WTC11 (cell line): ENCODE results near the gene ADAM12.

Source experiments
- CREB1 ChIP-seq: sonication (generic); formaldehyde crosslinking; IDR thresholded peaks from 2 replicates; pipeline ENCODE4 v1.8.0; 2023; ENCODE audit warnings: mild to moderate bottlenecking, missing genetic modification reagents
- FOXP4 ChIP-seq: sonication (generic); formaldehyde crosslinking; IDR thresholded peaks from 2 replicates; pipeline ENCODE4 v1.8.0; 2022; ENCODE audit warnings: mild to moderate bottlenecking, missing genetic modification reagents
- JUN ChIP-seq: sonication (generic); formaldehyde crosslinking; IDR thresholded peaks from 2 replicates; pipeline ENCODE4 v1.8.0; 2023; ENCODE audit warnings: mild to moderate bottlenecking, missing genetic modification reagents
- RORB ChIP-seq: fragments of 250-450 bp; sonication (Bioruptor Pico); IDR thresholded peaks from 2 replicates; pipeline ENCODE4 v1.9.0; 2021; ENCODE audit warnings: mild to moderate bottlenecking
- ZNF423 ChIP-seq: fragments of 250-450 bp; sonication (Bioruptor Pico); IDR thresholded peaks from 2 replicates; pipeline ENCODE4 v2.1.2; 2022; ENCODE audit warnings: mild to moderate bottlenecking, moderate library complexity
- ZNF532 ChIP-seq: fragments of 250-450 bp; sonication (Bioruptor Pico); IDR thresholded peaks from 2 replicates; pipeline ENCODE4 v1.9.0; 2021; ENCODE audit warnings: mild to moderate bottlenecking, borderline replicate concordance
- TF ChIP-seq, protein P1 (sequence below): fragments of 200-600 bp; IDR thresholded peaks from 2 replicates; pipeline ENCODE4 v1.8.0; 2022; ENCODE audit warnings: antibody characterized with exemption
- TF ChIP-seq, protein P2 (sequence below): sonication (generic); formaldehyde crosslinking; IDR thresholded peaks from 2 replicates; pipeline ENCODE4 v1.8.0; 2022; ENCODE audit warnings: mild to moderate bottlenecking, missing genetic modification reagents

DNA sequence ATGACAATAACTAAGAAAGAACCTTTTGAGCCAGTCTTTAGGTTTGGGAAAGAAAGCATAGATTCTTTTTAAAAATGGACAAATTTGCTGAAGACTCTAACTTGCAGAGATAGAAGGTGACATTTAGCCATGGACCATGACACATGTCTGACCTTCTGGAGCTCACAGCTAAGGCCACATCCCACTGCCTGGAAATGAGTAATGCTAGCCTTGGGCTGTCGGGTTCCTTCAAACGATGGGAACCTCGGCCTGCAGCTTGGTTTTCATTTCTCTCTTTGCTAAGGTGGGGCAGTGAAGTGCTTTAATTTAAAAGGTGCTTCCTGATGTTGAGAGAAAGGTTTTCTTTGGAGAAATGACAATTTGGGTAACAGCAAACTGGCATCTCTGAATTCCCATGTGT, 268.7 kb downstream of the ADAM12 start:
- TF ChIP-seq ZNF532 (CRISPR knock-in tag) (no peak), JUN (no peak), FOXP4 (CRISPR knock-in tag) (no peak), RORB (CRISPR knock-in tag) (no peak), ZNF423 (no peak), CREB1 (CRISPR knock-in tag) (no peak)
- TF ChIP-seq, protein P1, sequence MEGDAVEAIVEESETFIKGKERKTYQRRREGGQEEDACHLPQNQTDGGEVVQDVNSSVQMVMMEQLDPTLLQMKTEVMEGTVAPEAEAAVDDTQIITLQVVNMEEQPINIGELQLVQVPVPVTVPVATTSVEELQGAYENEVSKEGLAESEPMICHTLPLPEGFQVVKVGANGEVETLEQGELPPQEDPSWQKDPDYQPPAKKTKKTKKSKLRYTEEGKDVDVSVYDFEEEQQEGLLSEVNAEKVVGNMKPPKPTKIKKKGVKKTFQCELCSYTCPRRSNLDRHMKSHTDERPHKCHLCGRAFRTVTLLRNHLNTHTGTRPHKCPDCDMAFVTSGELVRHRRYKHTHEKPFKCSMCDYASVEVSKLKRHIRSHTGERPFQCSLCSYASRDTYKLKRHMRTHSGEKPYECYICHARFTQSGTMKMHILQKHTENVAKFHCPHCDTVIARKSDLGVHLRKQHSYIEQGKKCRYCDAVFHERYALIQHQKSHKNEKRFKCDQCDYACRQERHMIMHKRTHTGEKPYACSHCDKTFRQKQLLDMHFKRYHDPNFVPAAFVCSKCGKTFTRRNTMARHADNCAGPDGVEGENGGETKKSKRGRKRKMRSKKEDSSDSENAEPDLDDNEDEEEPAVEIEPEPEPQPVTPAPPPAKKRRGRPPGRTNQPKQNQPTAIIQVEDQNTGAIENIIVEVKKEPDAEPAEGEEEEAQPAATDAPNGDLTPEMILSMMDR: no peak
- TF ChIP-seq, protein P2, sequence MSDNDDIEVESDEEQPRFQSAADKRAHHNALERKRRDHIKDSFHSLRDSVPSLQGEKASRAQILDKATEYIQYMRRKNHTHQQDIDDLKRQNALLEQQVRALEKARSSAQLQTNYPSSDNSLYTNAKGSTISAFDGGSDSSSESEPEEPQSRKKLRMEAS: no peak
